ENCODE measurements around the gene DKK3.

GRCh38 chr11:11916981-11917399 is 91.4 kb downstream of the DKK3 start:
- TF ChIP-seq, protein P1, sequence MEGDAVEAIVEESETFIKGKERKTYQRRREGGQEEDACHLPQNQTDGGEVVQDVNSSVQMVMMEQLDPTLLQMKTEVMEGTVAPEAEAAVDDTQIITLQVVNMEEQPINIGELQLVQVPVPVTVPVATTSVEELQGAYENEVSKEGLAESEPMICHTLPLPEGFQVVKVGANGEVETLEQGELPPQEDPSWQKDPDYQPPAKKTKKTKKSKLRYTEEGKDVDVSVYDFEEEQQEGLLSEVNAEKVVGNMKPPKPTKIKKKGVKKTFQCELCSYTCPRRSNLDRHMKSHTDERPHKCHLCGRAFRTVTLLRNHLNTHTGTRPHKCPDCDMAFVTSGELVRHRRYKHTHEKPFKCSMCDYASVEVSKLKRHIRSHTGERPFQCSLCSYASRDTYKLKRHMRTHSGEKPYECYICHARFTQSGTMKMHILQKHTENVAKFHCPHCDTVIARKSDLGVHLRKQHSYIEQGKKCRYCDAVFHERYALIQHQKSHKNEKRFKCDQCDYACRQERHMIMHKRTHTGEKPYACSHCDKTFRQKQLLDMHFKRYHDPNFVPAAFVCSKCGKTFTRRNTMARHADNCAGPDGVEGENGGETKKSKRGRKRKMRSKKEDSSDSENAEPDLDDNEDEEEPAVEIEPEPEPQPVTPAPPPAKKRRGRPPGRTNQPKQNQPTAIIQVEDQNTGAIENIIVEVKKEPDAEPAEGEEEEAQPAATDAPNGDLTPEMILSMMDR (IDR thresholded peaks at IDR 0.05; ENCODE audit: borderline replicate concordance, extremely low read depth, low read length, poor library complexity, severe bottlenecking): no peak
- no peak for TF ChIP-seq EZH2 (IDR thresholded peaks at IDR 0.05; ENCODE audit: borderline replicate concordance, low read depth, low read length, severe bottlenecking)
